Esophagus muscularis mucosa (tissue), 4 donors: ENCODE results near the gene SPATS2.

Experiments
- EP300 ChIP-seq: sonication (generic); formaldehyde crosslinking; IDR thresholded peaks from one replicate; pipeline ENCODE4 v1.6.1; 2017; ENCODE audit warnings: antibody characterized with exemption
- POLR2A ChIP-seq: fragments of 450-650 bp; IDR thresholded peaks from one replicate; pipeline ENCODE4 v1.6.1; 2017; ENCODE audit warnings: antibody characterized with exemption, moderate library complexity, mild to moderate bottlenecking, low read depth
- POLR2AphosphoS5 ChIP-seq, 2 donors: sonication (generic); formaldehyde crosslinking; IDR thresholded peaks; one replicate each; pipeline ENCODE4 v1.6.1; 2017; ENCODE audit warnings: antibody characterized with exemption in 2 of 2
- TF ChIP-seq, protein P1 (sequence below), 3 experiments: fragments of 200-600 bp in 2 of 3; fragments of 450-650 bp in 1 of 3; sonication (generic) in 2 of 3; IDR thresholded peaks; one replicate each; pipeline ENCODE4 v1.5.1; 2017 to 2019; ENCODE audit warnings: antibody characterized with exemption in 3 of 3, mild to moderate bottlenecking in 2 of 3, moderate library complexity in 1 of 3

DNA sequence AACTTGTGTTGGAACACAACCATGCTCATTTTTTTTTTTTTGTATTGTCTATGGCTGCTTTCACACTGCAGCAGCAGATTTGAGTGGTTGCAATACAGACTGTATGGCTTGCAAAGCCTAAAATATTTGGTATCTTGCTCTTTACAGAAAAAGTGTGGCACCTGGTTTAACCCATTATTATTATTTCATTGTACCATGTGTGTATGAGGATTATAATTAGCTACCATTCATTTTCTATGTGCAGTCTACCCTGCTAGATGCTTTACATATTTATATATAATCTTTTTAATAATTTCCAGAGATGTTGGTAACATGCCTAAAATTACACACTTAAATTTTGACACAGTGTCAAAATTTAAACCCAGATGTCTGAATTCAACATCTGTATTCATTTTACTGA lies 37.7 kb downstream of the SPATS2 start:
- TF ChIP-seq, protein P1, sequence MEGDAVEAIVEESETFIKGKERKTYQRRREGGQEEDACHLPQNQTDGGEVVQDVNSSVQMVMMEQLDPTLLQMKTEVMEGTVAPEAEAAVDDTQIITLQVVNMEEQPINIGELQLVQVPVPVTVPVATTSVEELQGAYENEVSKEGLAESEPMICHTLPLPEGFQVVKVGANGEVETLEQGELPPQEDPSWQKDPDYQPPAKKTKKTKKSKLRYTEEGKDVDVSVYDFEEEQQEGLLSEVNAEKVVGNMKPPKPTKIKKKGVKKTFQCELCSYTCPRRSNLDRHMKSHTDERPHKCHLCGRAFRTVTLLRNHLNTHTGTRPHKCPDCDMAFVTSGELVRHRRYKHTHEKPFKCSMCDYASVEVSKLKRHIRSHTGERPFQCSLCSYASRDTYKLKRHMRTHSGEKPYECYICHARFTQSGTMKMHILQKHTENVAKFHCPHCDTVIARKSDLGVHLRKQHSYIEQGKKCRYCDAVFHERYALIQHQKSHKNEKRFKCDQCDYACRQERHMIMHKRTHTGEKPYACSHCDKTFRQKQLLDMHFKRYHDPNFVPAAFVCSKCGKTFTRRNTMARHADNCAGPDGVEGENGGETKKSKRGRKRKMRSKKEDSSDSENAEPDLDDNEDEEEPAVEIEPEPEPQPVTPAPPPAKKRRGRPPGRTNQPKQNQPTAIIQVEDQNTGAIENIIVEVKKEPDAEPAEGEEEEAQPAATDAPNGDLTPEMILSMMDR (IDR thresholded peaks at IDR 0.05) = no peak
- TF ChIP-seq POLR2AphosphoS5 (IDR thresholded peaks at IDR 0.05) (no peak), EP300 (no peak), POLR2A (no peak)
